ENCODE measurements around the gene UGDH.
"Not testable (repeated sequence)": the region's sequence is repeated elsewhere in the genome, so short reads cannot be mapped to it uniquely, and the experiment has no call there.

UGDH gene

GRCh38 chr4:39490322-39490721 is 36.9 kb downstream of the UGDH start:
- DNase-seq, result no peak

- no peak for DNase-seq
Measured at GRCh38 chr4:39486221-39486804, 40.9 kb downstream of the UGDH start.

GRCh38 chr4:39484582-39485272 is 42.5 kb downstream of the UGDH start:
- DNase-seq, result no peak

- DNase-seq, result no peak
Measured at GRCh38 chr4:39480902-39481695, 46.1 kb downstream of the UGDH start.

- no peak for DNase-seq
Measured at GRCh38 chr4:39480251-39480650, 47.0 kb downstream of the UGDH start.

- no peak for DNase-seq
Measured at GRCh38 chr4:39476187-39476895, 50.9 kb downstream of the UGDH start.

- DNase-seq, result no peak
Measured at GRCh38 chr4:39472396-39472795, 54.8 kb downstream of the UGDH start.

GRCh38 chr4:39470402-39470801 is 56.8 kb downstream of the UGDH start:
- DNase-seq, result no peak

GRCh38 chr4:39469429-39470077 is 57.7 kb downstream of the UGDH start:
- no peak for DNase-seq

GRCh38 chr4:39467464-39467863 is 59.8 kb downstream of the UGDH start:
- DNase-seq, result no peak

GRCh38 chr4:39466747-39467146 is 60.5 kb downstream of the UGDH start:
- no peak for DNase-seq

- no peak for DNase-seq
Measured at GRCh38 chr4:39464886-39465501, 62.2 kb downstream of the UGDH start.

GRCh38 chr4:39458505-39459300 is 68.5 kb downstream of the UGDH start, which contains the start of the genes LIAS and RPL9:
Gene LIAS, plus strand, starts transcription at chr4:39459056. Its CDS starts 62 bp downstream, at chr4:39459118.
Gene RPL9, minus strand, starts transcription at chr4:39458922. Its CDS starts 483 bp downstream, at chr4:39458439.
- peak; percentile 93 for DNase-seq

- DNase-seq, result not testable (repeated sequence)
Measured at GRCh38 chr4:39458161-39458504, 69.1 kb downstream of the UGDH start.

- no peak for DNase-seq
Measured at GRCh38 chr4:39456946-39457763, 70.1 kb downstream of the UGDH start.

- no peak for DNase-seq
Measured at GRCh38 chr4:39455486-39455885, 71.8 kb downstream of the UGDH start.

- DNase-seq, result no peak
Measured at GRCh38 chr4:39453738-39454137, 73.5 kb downstream of the UGDH start.

- DNase-seq, result no peak
Measured at GRCh38 chr4:39452860-39453587, 74.2 kb downstream of the UGDH start.

GRCh38 chr4:39452153-39452859 is 74.9 kb downstream of the UGDH start:
- no peak for DNase-seq
